VCaP (cell line): ENCODE results near the gene TENM4.

Experiments used
- H3K27ac ChIP-seq: fragments of 450-650 bp; 2 replicates; pipeline ENCODE4 v1.5.1; 2017
- TF ChIP-seq, protein P1 (sequence below): fragments of 450-650 bp; conservative IDR thresholded peaks from 2 replicates; pipeline ENCODE4 v1.5.1; 2017; ENCODE audit warnings: mild to moderate bottlenecking, moderate library complexity

The TENM4 gene

DNA sequence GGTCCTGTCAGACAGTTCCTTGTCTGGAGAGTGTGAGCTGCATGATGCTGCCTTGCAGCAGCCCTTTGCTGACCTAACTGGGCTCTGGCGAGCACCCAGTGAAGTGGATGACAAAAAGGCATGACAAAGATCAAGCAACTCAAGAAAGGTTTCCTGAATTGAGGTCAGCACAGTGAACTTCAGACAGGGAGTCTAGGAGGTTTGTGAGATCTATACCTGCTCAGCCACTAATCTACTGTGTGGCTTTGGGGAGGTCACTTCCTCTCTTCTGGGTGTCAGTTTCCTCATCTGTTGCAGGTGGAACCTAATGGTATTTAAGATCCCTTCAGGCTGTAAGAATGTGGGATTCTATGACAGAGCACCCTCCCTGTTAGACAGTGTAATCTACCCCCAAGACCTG is 652.3 kb downstream of the TENM4 start:
- TF ChIP-seq, protein P1, sequence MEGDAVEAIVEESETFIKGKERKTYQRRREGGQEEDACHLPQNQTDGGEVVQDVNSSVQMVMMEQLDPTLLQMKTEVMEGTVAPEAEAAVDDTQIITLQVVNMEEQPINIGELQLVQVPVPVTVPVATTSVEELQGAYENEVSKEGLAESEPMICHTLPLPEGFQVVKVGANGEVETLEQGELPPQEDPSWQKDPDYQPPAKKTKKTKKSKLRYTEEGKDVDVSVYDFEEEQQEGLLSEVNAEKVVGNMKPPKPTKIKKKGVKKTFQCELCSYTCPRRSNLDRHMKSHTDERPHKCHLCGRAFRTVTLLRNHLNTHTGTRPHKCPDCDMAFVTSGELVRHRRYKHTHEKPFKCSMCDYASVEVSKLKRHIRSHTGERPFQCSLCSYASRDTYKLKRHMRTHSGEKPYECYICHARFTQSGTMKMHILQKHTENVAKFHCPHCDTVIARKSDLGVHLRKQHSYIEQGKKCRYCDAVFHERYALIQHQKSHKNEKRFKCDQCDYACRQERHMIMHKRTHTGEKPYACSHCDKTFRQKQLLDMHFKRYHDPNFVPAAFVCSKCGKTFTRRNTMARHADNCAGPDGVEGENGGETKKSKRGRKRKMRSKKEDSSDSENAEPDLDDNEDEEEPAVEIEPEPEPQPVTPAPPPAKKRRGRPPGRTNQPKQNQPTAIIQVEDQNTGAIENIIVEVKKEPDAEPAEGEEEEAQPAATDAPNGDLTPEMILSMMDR, result no peak
- H3K27ac ChIP-seq, result no peak overlapping the region

DNA sequence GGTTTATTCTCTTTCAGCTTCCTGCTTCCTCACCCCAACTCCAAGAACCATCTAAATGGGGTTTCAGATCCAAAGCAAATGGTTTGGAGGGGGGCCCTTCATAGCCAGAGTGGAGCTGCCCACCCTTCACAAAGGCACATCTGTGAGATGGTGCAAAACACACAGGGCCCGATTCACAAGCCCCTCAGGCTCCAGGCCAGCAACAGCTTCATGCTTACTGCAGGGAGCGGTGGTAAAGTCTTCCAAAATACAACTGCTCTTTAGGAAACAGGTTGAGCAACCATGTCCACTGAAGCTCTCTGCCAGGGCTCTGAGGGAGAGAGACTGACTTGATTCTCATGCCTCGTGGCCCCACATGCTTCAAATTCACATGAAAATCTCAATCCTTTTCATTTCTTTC is 653.1 kb downstream of the TENM4 start:
- TF ChIP-seq, protein P1, result no peak
- no peak overlapping the region for H3K27ac ChIP-seq

DNA sequence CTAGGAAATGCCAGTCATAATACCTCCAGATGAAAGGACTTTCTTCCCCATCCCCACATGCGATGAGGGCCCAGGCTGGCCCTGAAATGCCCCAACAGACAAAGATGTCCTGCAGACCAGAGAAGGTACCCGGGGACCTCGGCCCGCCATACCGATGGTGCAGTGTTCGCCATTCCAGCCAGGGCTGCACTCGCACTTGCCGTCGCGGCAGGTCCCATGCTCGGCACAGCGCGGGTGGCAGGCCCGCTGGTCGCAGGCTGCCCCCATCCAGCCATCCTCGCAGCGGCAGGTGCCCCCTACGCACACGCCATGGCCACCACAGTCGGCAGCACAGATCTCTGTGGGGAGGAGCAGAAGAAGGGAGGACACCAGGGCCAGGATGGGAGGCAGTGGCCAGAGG is 654.1 kb downstream of the TENM4 start:
- H3K27ac ChIP-seq, result peak overlapping the region; percentile 79
- TF ChIP-seq, protein P1, result no peak

DNA sequence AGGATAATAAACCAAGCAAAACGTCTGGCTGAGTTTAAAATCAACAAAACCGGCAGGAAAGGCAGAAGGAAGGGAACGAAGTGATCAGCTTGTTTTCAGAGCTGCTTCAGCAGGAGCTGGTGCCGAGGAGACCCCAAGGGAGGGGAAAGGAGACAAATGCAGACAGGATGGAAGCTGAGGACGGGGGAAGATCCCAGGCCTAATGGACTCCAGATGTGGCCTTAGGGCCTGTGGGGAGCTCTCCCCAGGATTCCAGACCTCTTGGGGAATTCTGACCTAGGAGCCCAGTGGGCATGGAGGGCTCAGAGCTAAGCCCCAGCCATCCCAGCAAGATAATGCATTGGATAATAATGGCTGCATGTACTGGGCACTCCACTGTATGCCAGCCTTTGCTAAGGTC is 654.7 kb downstream of the TENM4 start:
- H3K27ac ChIP-seq, result peak overlapping the region; percentile 79
- TF ChIP-seq, protein P1, result no peak

DNA sequence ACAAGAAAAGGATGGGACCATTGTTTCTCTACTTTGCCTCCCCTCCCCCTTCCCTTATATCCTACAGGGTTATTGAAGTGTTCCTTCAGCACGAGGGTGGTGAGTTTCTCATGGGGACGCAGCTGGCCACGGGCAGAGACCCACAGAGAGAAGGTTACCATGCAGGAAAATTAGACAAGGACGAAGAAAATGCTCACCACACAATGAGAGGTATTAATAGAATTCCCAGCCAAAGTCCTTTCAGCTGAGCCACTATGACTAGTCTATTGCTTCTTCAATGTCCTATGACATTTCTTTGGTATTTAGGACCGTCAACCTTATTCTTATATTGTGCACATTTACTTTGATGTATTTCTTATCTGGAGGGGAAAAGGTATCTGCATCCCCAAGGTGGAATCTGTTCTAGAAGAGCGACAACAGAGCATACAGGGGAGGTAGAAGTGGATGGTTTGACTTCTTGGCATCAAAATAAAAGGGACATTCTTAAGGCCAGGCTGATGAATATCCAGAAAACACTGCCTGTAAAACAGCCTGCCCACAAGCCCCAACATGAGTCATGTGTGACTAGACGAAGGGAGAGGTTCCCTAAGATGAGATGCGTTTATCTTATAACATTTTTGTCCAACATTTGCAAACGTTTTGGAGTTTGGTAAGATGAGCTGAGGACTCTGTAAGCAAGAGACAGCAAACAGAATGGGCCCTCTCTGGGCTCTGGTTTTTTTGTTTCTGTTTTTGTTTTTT is 656.3 kb downstream of the TENM4 start:
- H3K27ac ChIP-seq, result no peak overlapping the region
- TF ChIP-seq, protein P1, result no peak

DNA sequence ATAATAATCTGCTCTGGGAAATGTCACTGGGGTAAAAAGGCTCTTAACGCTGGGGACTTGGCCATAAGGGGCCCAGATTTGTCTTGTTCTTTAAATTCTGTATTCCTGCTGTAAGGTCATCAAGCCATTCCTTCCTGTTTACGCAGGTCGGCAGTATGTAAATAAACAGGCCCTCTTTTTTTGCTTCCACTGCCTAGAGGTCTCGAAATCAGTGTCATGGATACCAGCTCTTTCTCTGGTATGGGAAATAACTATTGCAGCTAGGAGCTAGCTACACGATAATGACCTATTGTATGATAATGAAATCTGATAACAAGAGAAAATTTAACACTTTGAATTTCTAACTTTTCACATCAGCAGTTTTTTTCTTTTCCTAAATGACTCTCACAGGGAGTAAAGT is 657.0 kb downstream of the TENM4 start:
- H3K27ac ChIP-seq, result no peak overlapping the region
- TF ChIP-seq, protein P1, result no peak

DNA sequence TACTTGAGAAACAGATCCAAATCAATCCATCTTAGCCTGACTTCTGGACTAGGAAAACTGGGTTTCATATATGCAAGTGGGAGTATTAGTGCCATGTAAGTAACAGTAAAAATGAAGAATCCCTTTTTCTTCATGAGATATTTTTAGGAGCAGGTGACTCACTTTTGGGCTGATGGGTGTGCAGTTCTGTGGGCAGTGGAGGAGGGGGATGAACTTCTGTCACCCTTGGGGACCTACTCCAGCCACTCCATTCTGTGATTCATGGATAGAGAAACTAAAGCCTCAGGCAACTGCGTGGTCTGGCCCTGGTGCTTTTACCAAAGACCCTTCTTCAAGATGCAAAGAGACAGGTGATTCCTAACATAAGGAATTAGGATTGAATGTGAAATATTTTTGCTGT is 657.5 kb downstream of the TENM4 start:
- no peak overlapping the region for H3K27ac ChIP-seq
- TF ChIP-seq, protein P1, result no peak
